ENCODE measurements around the gene ANLN. TPM values are rescaled to one million over a fixed set of nuclear protein-coding genes. Genes with fewer than 3 reads are reported as not detected.

ANLN gene
- total and polyA plus RNA-seq, 4 donors = 0.17 to 27.0 (median 1.3) TPM

- TF ChIP-seq RAD21 (IDR thresholded peaks at IDR 0.05) (no peak), GABPA (IDR thresholded peaks at IDR 0.05 in 1 of 2, conservative IDR thresholded peaks at IDR 0.05 in 1 of 2) (no peak), FOXA2 (IDR thresholded peaks at IDR 0.05) (no peak), NR2F2 (IDR thresholded peaks at IDR 0.05) (no peak), ZBTB33 (IDR thresholded peaks at IDR 0.05) (no peak), RXRA (IDR thresholded peaks at IDR 0.05) (no peak), FOXA1 (IDR thresholded peaks at IDR 0.05) (no peak), HNF4G (IDR thresholded peaks at IDR 0.05) (no peak)
- TF ChIP-seq, protein P1, sequence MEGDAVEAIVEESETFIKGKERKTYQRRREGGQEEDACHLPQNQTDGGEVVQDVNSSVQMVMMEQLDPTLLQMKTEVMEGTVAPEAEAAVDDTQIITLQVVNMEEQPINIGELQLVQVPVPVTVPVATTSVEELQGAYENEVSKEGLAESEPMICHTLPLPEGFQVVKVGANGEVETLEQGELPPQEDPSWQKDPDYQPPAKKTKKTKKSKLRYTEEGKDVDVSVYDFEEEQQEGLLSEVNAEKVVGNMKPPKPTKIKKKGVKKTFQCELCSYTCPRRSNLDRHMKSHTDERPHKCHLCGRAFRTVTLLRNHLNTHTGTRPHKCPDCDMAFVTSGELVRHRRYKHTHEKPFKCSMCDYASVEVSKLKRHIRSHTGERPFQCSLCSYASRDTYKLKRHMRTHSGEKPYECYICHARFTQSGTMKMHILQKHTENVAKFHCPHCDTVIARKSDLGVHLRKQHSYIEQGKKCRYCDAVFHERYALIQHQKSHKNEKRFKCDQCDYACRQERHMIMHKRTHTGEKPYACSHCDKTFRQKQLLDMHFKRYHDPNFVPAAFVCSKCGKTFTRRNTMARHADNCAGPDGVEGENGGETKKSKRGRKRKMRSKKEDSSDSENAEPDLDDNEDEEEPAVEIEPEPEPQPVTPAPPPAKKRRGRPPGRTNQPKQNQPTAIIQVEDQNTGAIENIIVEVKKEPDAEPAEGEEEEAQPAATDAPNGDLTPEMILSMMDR (IDR thresholded peaks at IDR 0.05; ENCODE audit: low read depth, low read length, missing input control) = no peak
- 78% methylated on average over 8 of the region's 8 CpGs for WGBS
- Histone ChIP-seq H3K4me1 (ENCODE audit: control insufficient read depth in 4 of 4, insufficient read depth in 4 of 4, low read length in 3 of 4) (no peaks in the 10 kb centered on the region), H3K9me3 (ENCODE audit: control insufficient read depth in 4 of 4, low read length in 3 of 4) (no peaks in the 10 kb centered on the region), H3K27me3 (ENCODE audit: control insufficient read depth in 4 of 4, insufficient read depth in 4 of 4, low read length in 3 of 4) (no peaks in the 10 kb centered on the region), H3K4me3 (ENCODE audit: low read depth in 1 of 3, low read length in 3 of 3) (no peak overlapping the region), H3K27ac (ENCODE audit: low read depth in 1 of 2, low read length in 2 of 2) (no peak overlapping the region), H3K9ac (ENCODE audit: low read depth in 1 of 2, low read length in 2 of 2) (no peak overlapping the region), H3K36me3 (ENCODE audit: control insufficient read depth in 4 of 4, insufficient read depth in 3 of 4, low read depth in 1 of 4, low read length in 3 of 4) (no peaks in the 10 kb centered on the region)
- no peak for DNase-seq (ENCODE audit: low spot score)
These were observed 94.6 kb downstream of the ANLN start for GRCh38 chr7:36484265-36484664.

- H3K27me3 ChIP-seq (ENCODE audit: control insufficient read depth in 4 of 4, insufficient read depth in 4 of 4, low read length in 3 of 4) = no peaks in the 10 kb centered on the region
- no peaks in the 10 kb centered on the region for H3K4me1 ChIP-seq (ENCODE audit: control insufficient read depth in 4 of 4, insufficient read depth in 4 of 4, low read length in 3 of 4)
- no peak overlapping the region for H3K4me3 ChIP-seq (ENCODE audit: low read depth in 1 of 3, low read length in 3 of 3)
- DNase-seq (ENCODE audit: low spot score) = no peak
- no peaks in the 10 kb centered on the region for H3K36me3 ChIP-seq (ENCODE audit: control insufficient read depth in 4 of 4, insufficient read depth in 3 of 4, low read depth in 1 of 4, low read length in 3 of 4)
- no peak overlapping the region for H3K9ac ChIP-seq (ENCODE audit: low read depth in 1 of 2, low read length in 2 of 2)
- H3K9me3 ChIP-seq (ENCODE audit: control insufficient read depth in 4 of 4, low read length in 3 of 4) = no peaks in the 10 kb centered on the region
- WGBS = 74% methylated on average over 4 of the region's 4 CpGs
- H3K27ac ChIP-seq (ENCODE audit: low read depth in 1 of 2, low read length in 2 of 2) = no peak overlapping the region
- no peak for TF ChIP-seq MAX (IDR thresholded peaks at IDR 0.05)
- TF ChIP-seq, protein P2, sequence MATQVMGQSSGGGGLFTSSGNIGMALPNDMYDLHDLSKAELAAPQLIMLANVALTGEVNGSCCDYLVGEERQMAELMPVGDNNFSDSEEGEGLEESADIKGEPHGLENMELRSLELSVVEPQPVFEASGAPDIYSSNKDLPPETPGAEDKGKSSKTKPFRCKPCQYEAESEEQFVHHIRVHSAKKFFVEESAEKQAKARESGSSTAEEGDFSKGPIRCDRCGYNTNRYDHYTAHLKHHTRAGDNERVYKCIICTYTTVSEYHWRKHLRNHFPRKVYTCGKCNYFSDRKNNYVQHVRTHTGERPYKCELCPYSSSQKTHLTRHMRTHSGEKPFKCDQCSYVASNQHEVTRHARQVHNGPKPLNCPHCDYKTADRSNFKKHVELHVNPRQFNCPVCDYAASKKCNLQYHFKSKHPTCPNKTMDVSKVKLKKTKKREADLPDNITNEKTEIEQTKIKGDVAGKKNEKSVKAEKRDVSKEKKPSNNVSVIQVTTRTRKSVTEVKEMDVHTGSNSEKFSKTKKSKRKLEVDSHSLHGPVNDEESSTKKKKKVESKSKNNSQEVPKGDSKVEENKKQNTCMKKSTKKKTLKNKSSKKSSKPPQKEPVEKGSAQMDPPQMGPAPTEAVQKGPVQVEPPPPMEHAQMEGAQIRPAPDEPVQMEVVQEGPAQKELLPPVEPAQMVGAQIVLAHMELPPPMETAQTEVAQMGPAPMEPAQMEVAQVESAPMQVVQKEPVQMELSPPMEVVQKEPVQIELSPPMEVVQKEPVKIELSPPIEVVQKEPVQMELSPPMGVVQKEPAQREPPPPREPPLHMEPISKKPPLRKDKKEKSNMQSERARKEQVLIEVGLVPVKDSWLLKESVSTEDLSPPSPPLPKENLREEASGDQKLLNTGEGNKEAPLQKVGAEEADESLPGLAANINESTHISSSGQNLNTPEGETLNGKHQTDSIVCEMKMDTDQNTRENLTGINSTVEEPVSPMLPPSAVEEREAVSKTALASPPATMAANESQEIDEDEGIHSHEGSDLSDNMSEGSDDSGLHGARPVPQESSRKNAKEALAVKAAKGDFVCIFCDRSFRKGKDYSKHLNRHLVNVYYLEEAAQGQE (IDR thresholded peaks at IDR 0.05) = no peak
- no peak for TF ChIP-seq RXRA (IDR thresholded peaks at IDR 0.05)
- no peak for TF ChIP-seq SP1 (IDR thresholded peaks at IDR 0.05)
- no peak for TF ChIP-seq TAF1 (conservative IDR thresholded peaks at IDR 0.05)
- TF ChIP-seq HNF4A (conservative IDR thresholded peaks at IDR 0.05) = no peak
- TF ChIP-seq YY1 (IDR thresholded peaks at IDR 0.05) = no peak
- TF ChIP-seq, protein P1 (IDR thresholded peaks at IDR 0.05; ENCODE audit: low read depth, low read length, missing input control) = no peak
- no peak for TF ChIP-seq FOXA1 (IDR thresholded peaks at IDR 0.05)
- no peak for TF ChIP-seq JUND (IDR thresholded peaks at IDR 0.05)
- no peak for TF ChIP-seq GABPA (IDR thresholded peaks at IDR 0.05 in 1 of 2, conservative IDR thresholded peaks at IDR 0.05 in 1 of 2)
- no peak for TF ChIP-seq ZBTB33 (IDR thresholded peaks at IDR 0.05)
These were observed 96.7 kb downstream of the ANLN start for GRCh38 chr7:36486336-36486735.

Measured in liver (tissue), 9 donors.